ENCODE results near the gene SATB1. TPM values are rescaled to one million over a fixed set of nuclear protein-coding genes. Genes with fewer than 3 reads are reported as not detected.
A peak's percentile ranks its signal among the peaks of the same experiment; 100 is the strongest.

SATB1 gene
- total RNA-seq, 4 donors from 2014 or later: 27.7 to 85.3 (median 67.1) TPM

DNA sequence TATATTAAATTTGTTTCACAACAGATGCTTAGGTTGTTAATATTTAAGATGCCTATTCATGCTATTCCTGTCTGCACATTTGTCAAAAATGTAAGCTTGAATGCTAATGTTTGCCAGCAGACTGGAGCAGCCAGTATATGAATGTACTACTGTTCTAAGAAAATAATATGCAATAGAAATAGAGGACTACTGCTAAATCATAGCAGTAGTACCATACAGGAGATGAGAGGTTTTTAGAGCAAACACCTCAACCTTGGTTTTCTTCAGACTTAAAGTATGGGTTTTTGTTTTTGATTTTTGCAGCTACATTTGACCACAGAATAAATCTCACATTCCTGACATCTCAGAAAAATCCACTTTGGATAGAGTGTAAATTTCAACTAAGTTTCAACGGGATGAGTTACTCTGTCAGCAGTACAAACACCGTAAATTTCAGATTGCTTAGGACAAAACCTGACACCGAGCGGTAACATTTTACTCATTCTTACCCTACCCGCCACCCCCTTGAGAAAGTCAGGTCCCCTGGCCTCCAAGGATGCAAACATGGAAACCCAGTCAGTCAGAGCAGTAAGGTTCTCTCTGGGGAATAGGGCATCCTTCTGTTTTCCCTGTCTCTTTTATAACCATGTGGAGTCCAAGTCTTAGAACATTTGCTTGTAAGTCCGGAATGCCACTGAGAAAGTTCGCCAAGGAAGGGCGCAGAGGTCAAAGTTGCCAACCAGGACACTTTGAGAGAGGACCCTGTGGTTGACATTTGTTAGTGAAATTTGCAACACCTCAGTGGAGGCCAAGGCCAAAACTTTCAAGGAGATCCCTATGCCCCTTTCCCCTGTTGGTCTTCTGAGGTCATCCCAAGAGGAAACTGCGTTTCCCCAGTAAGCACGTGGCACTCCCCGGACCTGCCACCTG lies 17.9 kb upstream of the SATB1 start:
- in situ Hi-C loops (cut with MboI; ENCODE audit: low pct_ligation_motif_present in 1 of 4, low pct_unique_long_range_greater_than_20kb in 1 of 4, low sequenced_read_pairs in 3 of 4) (no loop called here), intact Hi-C loops (cut with DNase I; ENCODE audit: low total_unique reads) (no loop called here)
- no peaks in the 10 kb centered on the region for H3K9me3 ChIP-seq
- H3K36me3 ChIP-seq: no peaks in the 10 kb centered on the region
- peak overlapping the region; percentile 80 to 87 (median 83) for H3K27ac ChIP-seq
- no peak for DNase-seq
- TF ChIP-seq POLR2A (IDR thresholded peaks at IDR 0.05) (no peak), POLR2AphosphoS5 (IDR thresholded peaks at IDR 0.05) (no peak), EP300 (IDR thresholded peaks at IDR 0.05; ENCODE audit: low read depth) (no peak)
- TF ChIP-seq, protein P1, sequence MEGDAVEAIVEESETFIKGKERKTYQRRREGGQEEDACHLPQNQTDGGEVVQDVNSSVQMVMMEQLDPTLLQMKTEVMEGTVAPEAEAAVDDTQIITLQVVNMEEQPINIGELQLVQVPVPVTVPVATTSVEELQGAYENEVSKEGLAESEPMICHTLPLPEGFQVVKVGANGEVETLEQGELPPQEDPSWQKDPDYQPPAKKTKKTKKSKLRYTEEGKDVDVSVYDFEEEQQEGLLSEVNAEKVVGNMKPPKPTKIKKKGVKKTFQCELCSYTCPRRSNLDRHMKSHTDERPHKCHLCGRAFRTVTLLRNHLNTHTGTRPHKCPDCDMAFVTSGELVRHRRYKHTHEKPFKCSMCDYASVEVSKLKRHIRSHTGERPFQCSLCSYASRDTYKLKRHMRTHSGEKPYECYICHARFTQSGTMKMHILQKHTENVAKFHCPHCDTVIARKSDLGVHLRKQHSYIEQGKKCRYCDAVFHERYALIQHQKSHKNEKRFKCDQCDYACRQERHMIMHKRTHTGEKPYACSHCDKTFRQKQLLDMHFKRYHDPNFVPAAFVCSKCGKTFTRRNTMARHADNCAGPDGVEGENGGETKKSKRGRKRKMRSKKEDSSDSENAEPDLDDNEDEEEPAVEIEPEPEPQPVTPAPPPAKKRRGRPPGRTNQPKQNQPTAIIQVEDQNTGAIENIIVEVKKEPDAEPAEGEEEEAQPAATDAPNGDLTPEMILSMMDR (IDR thresholded peaks at IDR 0.05): no peak
- 40 to 45% methylated on average over 2 to 11 of the region's 11 CpGs for WGBS, 2 donors (ENCODE audit: low coverage in 1 of 2)
- H3K27me3 ChIP-seq: no peaks in the 10 kb centered on the region
- peaks cover 0 to 36% (median 21%) of the 10 kb centered on the region in 4 donors for H3K4me1 ChIP-seq
- H3K4me3 ChIP-seq: peak overlapping the region; percentile 50 to 73 (median 66)

DNA sequence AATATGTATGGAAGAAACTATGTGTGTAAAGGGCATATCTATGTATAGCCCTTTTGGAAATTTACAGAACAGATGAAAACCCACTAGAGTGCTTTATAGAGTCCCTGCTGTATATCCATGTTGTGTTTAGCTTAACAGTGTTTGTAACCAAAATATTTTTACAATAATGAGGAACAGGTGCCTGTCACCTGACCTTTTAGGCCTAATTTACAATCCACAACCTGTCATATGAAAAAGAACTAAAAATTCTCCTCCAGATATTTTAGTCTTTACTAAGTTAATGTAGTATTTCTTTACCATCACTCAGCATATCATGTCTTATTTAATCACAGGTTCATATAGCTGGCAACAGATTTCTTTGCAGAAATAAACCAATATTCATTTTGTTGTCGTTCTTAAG lies 16.4 kb upstream of the SATB1 start:
- intact Hi-C loops (cut with DNase I; ENCODE audit: low total_unique reads): no loop called here
- no peaks in the 10 kb centered on the region for H3K9me3 ChIP-seq
- 53 to 78% methylated on average over 1 of the region's 1 CpG for WGBS, 2 donors (ENCODE audit: low coverage in 1 of 2)

DNA sequence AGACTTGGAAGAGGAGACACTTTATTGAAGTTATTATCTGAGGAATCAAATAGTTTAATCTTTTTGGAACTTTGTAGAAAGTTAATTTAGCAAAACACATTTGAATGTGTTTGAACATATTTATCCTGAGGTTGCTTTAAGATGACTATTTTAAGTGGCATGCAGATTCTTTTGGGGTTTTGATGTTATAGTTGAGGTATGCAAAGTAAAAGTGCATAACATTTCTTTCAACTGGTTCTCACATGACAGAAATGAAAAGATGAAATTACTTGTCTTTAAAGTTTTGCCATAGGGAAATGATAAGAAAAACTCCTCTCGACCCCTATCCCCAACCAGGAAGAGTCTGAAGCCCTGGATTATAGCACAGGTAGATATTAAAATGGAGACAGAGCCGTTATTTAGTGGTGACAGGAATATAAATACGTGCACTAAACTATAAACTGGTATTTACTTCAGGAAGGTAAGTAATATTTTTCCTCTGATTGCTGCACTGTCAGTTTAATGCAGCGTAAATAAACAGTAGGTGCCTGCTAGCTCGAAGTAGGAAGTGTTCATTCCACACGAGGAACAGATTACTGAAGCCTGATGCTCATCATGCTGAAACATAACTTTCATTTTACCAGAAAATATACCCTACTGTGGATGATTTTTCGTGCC lies 15.1 kb upstream of the SATB1 start:
- intact Hi-C loops (cut with DNase I; ENCODE audit: low total_unique reads): no loop called here
- in situ Hi-C loops (cut with MboI; ENCODE audit: low pct_ligation_motif_present in 1 of 4, low pct_unique_long_range_greater_than_20kb in 1 of 4, low sequenced_read_pairs in 3 of 4): no loop called here
- WGBS, 2 donors (ENCODE audit: low coverage in 1 of 2): 31 to 38% methylated on average over 7 of the region's 7 CpGs
- no peak overlapping the region for H3K4me3 ChIP-seq
- DNase-seq: no peak
- no peaks in the 10 kb centered on the region for H3K36me3 ChIP-seq
- peaks cover 0 to 21% (median 9%) of the 10 kb centered on the region in 4 donors for H3K4me1 ChIP-seq
- no peak overlapping the region for H3K27ac ChIP-seq
- H3K9me3 ChIP-seq: no peaks in the 10 kb centered on the region
- TF ChIP-seq, protein P1 (IDR thresholded peaks at IDR 0.05): no peak
- H3K27me3 ChIP-seq: no peaks in the 10 kb centered on the region

More for the DNA sequence above, 16.4 kb upstream of the SATB1 start:
- H3K36me3 ChIP-seq: no peaks in the 10 kb centered on the region
- DNase-seq: no peak
- TF ChIP-seq, protein P1 (IDR thresholded peaks at IDR 0.05): no peak
- TF ChIP-seq POLR2A (IDR thresholded peaks at IDR 0.05) (no peak), POLR2AphosphoS5 (IDR thresholded peaks at IDR 0.05) (no peak), EP300 (IDR thresholded peaks at IDR 0.05; ENCODE audit: low read depth) (no peak)
- peaks cover 0 to 34% (median 20%) of the 10 kb centered on the region in 4 donors for H3K4me1 ChIP-seq
- no peak overlapping the region for H3K4me3 ChIP-seq
- H3K27me3 ChIP-seq: no peaks in the 10 kb centered on the region
- no peak overlapping the region for H3K27ac ChIP-seq
- in situ Hi-C loops (cut with MboI; ENCODE audit: low pct_ligation_motif_present in 1 of 4, low pct_unique_long_range_greater_than_20kb in 1 of 4, low sequenced_read_pairs in 3 of 4): no loop called here

GRCh38 chr3:18439281-18439680 lies 14.1 kb upstream of the SATB1 start:
- in situ Hi-C loops (cut with MboI; ENCODE audit: low pct_ligation_motif_present in 1 of 4, low pct_unique_long_range_greater_than_20kb in 1 of 4, low sequenced_read_pairs in 3 of 4) (no loop called here), intact Hi-C loops (cut with DNase I; ENCODE audit: low total_unique reads) (no loop called here)
- 72 to 81% methylated on average over 1 of the region's 1 CpG for WGBS, 2 donors (ENCODE audit: low coverage in 1 of 2)
- TF ChIP-seq POLR2A (IDR thresholded peaks at IDR 0.05): no peak
- TF ChIP-seq POLR2AphosphoS5 (IDR thresholded peaks at IDR 0.05): no peak
- DNase-seq: no peak
- Histone ChIP-seq H3K27me3 (no peaks in the 10 kb centered on the region), H3K36me3 (no peaks in the 10 kb centered on the region), H3K9me3 (no peaks in the 10 kb centered on the region), H3K4me3 (no peak overlapping the region), H3K4me1 (peaks cover 0 to 21% (median 9%) of the 10 kb centered on the region in 4 donors), H3K27ac (no peak overlapping the region)

Measured in transverse colon (tissue), 4 donors.